Uterus (tissue), 2 donors: Measurements from ENCODE around the gene CABCOCO1.

Experiments used
- CTCF ChIP-seq, 4 experiments: fragments of 200-600 bp in 2 of 4; fragments of 450-650 bp in 2 of 4; sonication (generic) in 2 of 4; IDR thresholded peaks; one replicate each; pipeline ENCODE4 v1.5.1; 2016 to 2019; ENCODE audit warnings: antibody characterized with exemption in 4 of 4, mild to moderate bottlenecking in 2 of 4, moderate library complexity in 1 of 4
- POLR2A ChIP-seq, 2 donors: fragments of 450-650 bp; IDR thresholded peaks; one replicate each; pipeline ENCODE4 v1.6.1; 2016; ENCODE audit warnings: antibody characterized with exemption in 2 of 2, mild to moderate bottlenecking in 1 of 2, moderate library complexity in 1 of 2

GRCh38 chr10:61669849-61670248 is 7.1 kb downstream of the CABCOCO1 start:
- TF ChIP-seq CTCF (IDR thresholded peaks at IDR 0.05) = no peak
- TF ChIP-seq POLR2A (IDR thresholded peaks at IDR 0.05) = no peak
